Measurements from ENCODE around the gene SAMD14.

GRCh38 chr17:50129353-50129727 is 620 bp downstream of the SAMD14 start:
- TF ChIP-seq CTCF (IDR thresholded peaks at IDR 0.05) (no peak), EZH2 (IDR thresholded peaks at IDR 0.05) (no peak)
